HepG2 (cell line): ENCODE measurements around the gene SEC16A. TPM values are rescaled to one million over a fixed set of nuclear protein-coding genes. Genes with fewer than 3 reads are reported as not detected.

Source experiments
- ATAC-seq: fragments of 200-7000 bp; cut with Tn5 transposase; 3 replicates; pipeline ENCODE4 v1.9.1; 2020; ENCODE audit warnings: mild to moderate bottlenecking, moderate library complexity
- BruUV-seq: library from RNA; stranded (reverse); fragments of 400-500 nt; replicated peaks from 2 replicates; lab custom pipeline; 2021; lab: Mats Ljungman, UMichigan
- CTCF ChIA-PET: fragments of 300-600 bp; formaldehyde crosslinking; extraction: SDS; loops from one replicate; lab custom pipeline; 2021; ENCODE audit warnings: low total read pairs, inconsistent platforms, low intra/inter-chr PET ratio; lab: Yijun Ruan, JAX
- POLR2A ChIA-PET: fragments of 350-600 bp; sonication (Branson Sonifier 250); formaldehyde crosslinking; loops from one replicate; lab custom pipeline; 2020; ENCODE audit warnings: antibody characterized with exemption, inconsistent platforms; lab: Yijun Ruan, JAX
- DNase-seq: peaks from one replicate; pipeline ENCODE4 v3.0.0-alpha.2; 2015; ENCODE audit warnings: low spot score
- FAIRE-seq: peaks from 3 replicates; lab custom pipeline; 2011; peaks lifted over from hg19 to GRCh38; lab: Jason Lieb, UNC
- H2AFZ ChIP-seq: one replicate; pipeline ENCODE4 v1.6.1; 2011; ENCODE audit warnings: low read length, inconsistent platforms
- H3K27ac ChIP-seq: fragments of 300-600 bp; 3 replicates; pipeline ENCODE4 v1.8.0; 2011; ENCODE audit warnings: mixed run types, mild to moderate bottlenecking, mixed read lengths, low read length, inconsistent platforms; ENCODE audit not compliant: insufficient read depth; ENCODE audit errors: extremely low read length
- H3K27me3 ChIP-seq, 2 experiments: fragments of 200-600 bp in 1 of 2; 2 replicates in 1 of 2; 3 replicates in 1 of 2; pipeline versions ENCODE4 v1.6.0 to v1.8.0; 2011; ENCODE audit warnings: low read length in 2 of 2, mild to moderate bottlenecking in 2 of 2, moderate library complexity in 2 of 2, inconsistent platforms in 1 of 2; ENCODE audit not compliant: insufficient read depth in 2 of 2, control insufficient read depth in 1 of 2
- H3K36me3 ChIP-seq, 2 experiments: fragments of 200-600 bp in 1 of 2; replicated peaks in 1 of 2; 2 replicates in 1 of 2; 3 replicates in 1 of 2; pipeline versions ENCODE4 v1.5.1 to v1.8.0; 2011; ENCODE audit warnings: low read length in 2 of 2, inconsistent platforms in 1 of 2; ENCODE audit not compliant: insufficient read depth in 2 of 2, control insufficient read depth in 1 of 2
- H3K4me1 ChIP-seq: 2 replicates; pipeline ENCODE4 v1.5.1; 2012; ENCODE audit warnings: low read length, inconsistent platforms; ENCODE audit not compliant: insufficient read depth
- H3K4me2 ChIP-seq: 2 replicates; pipeline ENCODE4 v1.6.0; 2011; ENCODE audit warnings: low read depth, low read length, inconsistent platforms
- H3K4me3 ChIP-seq, 3 experiments: fragments of 200-600 bp in 1 of 3; sonication (generic), shearing (Covaris generic) in 1 of 3; replicated peaks in 1 of 3; 2 replicates each; pipeline ENCODE4 v1.5.1; 2011 to 2016; ENCODE audit warnings: low read length in 3 of 3, inconsistent platforms in 2 of 3, low read depth in 2 of 3, mild to moderate bottlenecking in 2 of 3, control low read depth in 1 of 3, mixed read lengths in 1 of 3; ENCODE audit not compliant: insufficient read depth in 1 of 3
- H3K79me2 ChIP-seq: one replicate; pipeline ENCODE4 v1.6.1; 2011; ENCODE audit warnings: low read length, inconsistent platforms; ENCODE audit not compliant: insufficient read depth
- H3K9ac ChIP-seq: 2 replicates; pipeline ENCODE4 v1.6.0; 2011; ENCODE audit warnings: mild to moderate bottlenecking, low read depth, low read length, inconsistent platforms; ENCODE audit not compliant: insufficient read depth
- H3K9me3 ChIP-seq: 2 replicates; pipeline ENCODE4 v1.5.1; 2012; ENCODE audit warnings: mild to moderate bottlenecking, low read length
- H4K20me1 ChIP-seq: 2 replicates; pipeline ENCODE4 v1.6.0; 2011; ENCODE audit warnings: inconsistent platforms, mild to moderate bottlenecking, low read length, moderate library complexity; ENCODE audit not compliant: insufficient read depth
- MAFK ChIP-seq, 2 experiments: IDR thresholded peaks in 1 of 2; conservative IDR thresholded peaks in 1 of 2; 2 replicates each; pipeline ENCODE4 v1.6.1; 2011; ENCODE audit warnings: improper control_type of control experiment in 2 of 2, low read length in 2 of 2
- MZF1 ChIP-seq: sonication (generic); formaldehyde crosslinking; IDR thresholded peaks from 2 replicates; pipeline ENCODE4 v1.8.1; 2023; ENCODE audit warnings: mild to moderate bottlenecking, missing genetic modification reagents, borderline replicate concordance
- POLR2A ChIP-seq, 2 experiments: IDR thresholded peaks; 2 replicates each; pipeline ENCODE4 v1.6.1; 2011; ENCODE audit warnings: low read depth in 2 of 2, low read length in 2 of 2, mild to moderate bottlenecking in 1 of 2, moderate library complexity in 1 of 2; ENCODE audit not compliant: insufficient read depth in 1 of 2
- TEAD3 ChIP-seq: optimal IDR thresholded peaks from 2 replicates; pipeline ENCODE3; 2016; ENCODE audit warnings: borderline replicate concordance
- ZBTB10 ChIP-seq: sonication (generic); formaldehyde crosslinking; IDR thresholded peaks from 2 replicates; pipeline ENCODE4 v1.4.0; 2020; ENCODE audit warnings: missing genetic modification reagents, borderline replicate concordance
- ZBTB4 ChIP-seq: sonication (generic); formaldehyde crosslinking; IDR thresholded peaks from 2 replicates; pipeline ENCODE4 v1.4.0; 2020; ENCODE audit warnings: missing genetic modification reagents, mild to moderate bottlenecking, borderline replicate concordance
- ZMYM2 ChIP-seq: sonication (generic); formaldehyde crosslinking; IDR thresholded peaks from 2 replicates; pipeline ENCODE4 v1.8.0; 2022; ENCODE audit warnings: mild to moderate bottlenecking, missing genetic modification reagents
- WGBS: methylation state at CpG from one replicate; pipeline ENCODE4 v1.1.6; 2017; ENCODE audit warnings: low lambda C conversion rate; 5-methylcytosine and 5-hydroxymethylcytosine counted together
- in situ Hi-C: cut with HindIII; loops from 2 replicates; pipeline ENCODE4 v1.10.0; 2017; ENCODE audit warnings: low pct_unique_long_range_greater_than_20kb; ENCODE audit not compliant: extremely low pct_ligation_motif_present
- intact Hi-C: fragments of 100-400 bp; cut with micrococcal nuclease; formaldehyde crosslinking; loops from one replicate; pipeline ENCODE4 v1.10.0; 2022; ENCODE audit not compliant: unreplicated experiment
- polyA plus RNA-seq, 8 experiments: library from polyadenylated mRNA; depleted of rRNA in 3 of 8; stranded (reverse) in 7 of 8; unstranded in 1 of 8; fragments of >200 nt; fragmentation: Illumina TruSeq in 4 of 8; extraction: Trizol in 4 of 8; gene quantifications; 2 replicates each; pipeline versions ENCODE4 v1.2.1 to v1.2.3, GENCODE V29; 2011 to 2016; ENCODE audit warnings: low read depth in 4 of 8, missing spikeins in 1 of 8, mixed read lengths in 1 of 8; ENCODE audit not compliant: insufficient read depth in 1 of 8
- total RNA-seq, 5 experiments: library from RNA; depleted of rRNA; stranded (reverse); fragments of >200 nt; fragmentation: Illumina TruSeq; extraction: Trizol; gene quantifications; 2 replicates each; pipeline ENCODE4 v1.2.3, GENCODE V29; 2016; ENCODE audit warnings: low read depth in 1 of 5

SEC16A gene
- total and polyA plus RNA-seq, 2 of the 13 experiments (the other 11 are each of a cell fraction or from before 2014, with no cell fraction given) = 15.9 to 18.9 TPM

- DNase-seq = no peak
- CTCF ChIA-PET = no interaction called here
- H4K20me1 ChIP-seq = 0 out of 2 replicates have a peak, but pooled peaks cover 2% of the 10 kb centered on the region
- peaks cover 24% of the 10 kb centered on the region for H3K79me2 ChIP-seq
- no TSS peak for BruUV-seq
- peak overlapping the region; percentile 76 for H3K27ac ChIP-seq
- no peak for FAIRE-seq
- TF ChIP-seq POLR2A (IDR thresholded peaks at IDR 0.05; ENCODE audit: insufficient read depth in 1 of 2, low read depth in 2 of 2, low read length in 2 of 2) (0 out of 4 replicates have a peak, but pooled peaks of 1 of the 2 experiments have one; percentile 9), TEAD3 (no peak), MZF1 (no peak)
- POLR2A ChIA-PET = no interaction called here
- 87% methylated on average over 13 of the region's 15 CpGs for WGBS
- in situ Hi-C loops = loop anchor here (5.0 kb wide), 1 partner anchor 36 kb away; no protein-coding TSS in a partner anchor
- no peak for ATAC-seq
- H2AFZ ChIP-seq = no peak overlapping the region
- peaks cover 46% of the 10 kb centered on the region for H3K4me1 ChIP-seq
- no peak overlapping the region for H3K4me3 ChIP-seq
- no peak overlapping the region for H3K9ac ChIP-seq
- no peaks in the 10 kb centered on the region; a peak in 1 of 5 replicates for H3K27me3 ChIP-seq
- intact Hi-C loops = no loop called here
- H3K9me3 ChIP-seq = no peaks in the 10 kb centered on the region
- no peak overlapping the region for H3K4me2 ChIP-seq
- peaks cover 16 to 45% of the 10 kb centered on the region in 2 experiments; a peak in 4 of 5 replicates for H3K36me3 ChIP-seq
These were observed 41.6 kb downstream of the SEC16A start for GRCh38 chr9:136441191-136441680.

- Histone ChIP-seq H3K79me2 (peaks cover 26% of the 10 kb centered on the region), H3K9ac (peak within 1 kb of the TSS; percentile 85), H3K4me1 (peaks cover 46% of the 10 kb centered on the region), H3K27ac (peak within 1 kb of the TSS; percentile 59), H2AFZ (no peak within 1 kb of the TSS), H4K20me1 (peaks cover 7% of the 10 kb centered on the region; the same call in 1 of the 2 replicates), H3K4me2 (peak within 1 kb of the TSS; percentile 84), H3K9me3 (no peaks in the 10 kb centered on the region), H3K36me3 (peaks cover 9 to 33% of the 10 kb centered on the region in 2 experiments; a peak in 4 of 5 replicates), H3K4me3 (peak within 1 kb of the TSS; percentile 89 to 92 (median 89)), H3K27me3 (no peaks in the 10 kb centered on the region; a peak in 1 of 5 replicates)
- WGBS = 60% methylated on average over 19 of the region's 90 CpGs
- DNase-seq (peak; percentile 16), FAIRE-seq (no peak), ATAC-seq (peak; percentile 74)
- in situ Hi-C loops = loop anchor here (5.0 kb wide), 1 partner anchor 38 kb away; no protein-coding TSS in a partner anchor
- CTCF ChIA-PET = no interaction called here
- intact Hi-C loops = no loop called here
- POLR2A ChIA-PET = no interaction called here
- no TSS peak for BruUV-seq
- no peak for TF ChIP-seq MAFK (conservative IDR thresholded peaks at IDR 0.05 in 1 of 2, IDR thresholded peaks at IDR 0.05 in 1 of 2; ENCODE audit: low read length in 2 of 2)
- no peak for TF ChIP-seq ZBTB10 (CRISPR knock-in tag)
- TF ChIP-seq ZBTB4 (CRISPR knock-in tag) = no peak
- TF ChIP-seq ZMYM2 (CRISPR knock-in tag) = no peak
These were observed 43.1 kb downstream of the SEC16A start, which contains the start of gene INPP5E for GRCh38 chr9:136439481-136440408. TSS of gene INPP5E (minus strand) at chr9:136439845. CDS start at chr9:136439419, 426 bp downstream.
